SK-N-SH treated with all-trans-retinoic acid at 6 μM for 48 hours (cell line): ENCODE data around the gene TTC31.

ENCODE experiments used
- ARNTL ChIP-seq: fragments of 450-650 bp; formaldehyde crosslinking; IDR thresholded peaks from 2 replicates; pipeline ENCODE4 v1.5.0; 2020; ENCODE audit warnings: low read depth, mild to moderate bottlenecking, moderate library complexity, borderline replicate concordance
- BACH2 ChIP-seq: fragments of 250-450 bp; sonication (Bioruptor Pico); IDR thresholded peaks from 2 replicates; pipeline ENCODE4 v1.9.0; 2021; ENCODE audit warnings: mild to moderate bottlenecking, borderline replicate concordance
- CSDC2 ChIP-seq: fragments of 250-450 bp; sonication (Bioruptor Pico); IDR thresholded peaks from 2 replicates; pipeline ENCODE4 v1.5.0; 2020; ENCODE audit warnings: mild to moderate bottlenecking, moderate library complexity
- CSRNP3 ChIP-seq: fragments of 250-450 bp; sonication (Bioruptor Pico); IDR thresholded peaks from 2 replicates; pipeline ENCODE4 v1.5.1; 2021; ENCODE audit warnings: mild to moderate bottlenecking, moderate library complexity
- GLIS3 ChIP-seq: fragments of 250-450 bp; sonication (Bioruptor Pico); IDR thresholded peaks from 2 replicates; pipeline ENCODE4 v1.5.0; 2020; ENCODE audit warnings: mild to moderate bottlenecking, moderate library complexity
- OSR1 ChIP-seq: fragments of 250-450 bp; sonication (Bioruptor Pico); IDR thresholded peaks from 2 replicates; pipeline ENCODE4 v1.8.0; 2022; ENCODE audit warnings: moderate library complexity, mild to moderate bottlenecking, inconsistent platforms
- PATZ1 ChIP-seq: fragments of 250-450 bp; sonication (Bioruptor Pico); IDR thresholded peaks from 2 replicates; pipeline ENCODE4 v1.8.0; 2020; ENCODE audit warnings: mild to moderate bottlenecking, moderate library complexity, borderline replicate concordance
- PPARA ChIP-seq: fragments of 250-450 bp; sonication (Bioruptor Pico); IDR thresholded peaks from 2 replicates; pipeline ENCODE4 v1.5.0; 2020; ENCODE audit warnings: mild to moderate bottlenecking, borderline replicate concordance
- TCF4 ChIP-seq: fragments of 250-450 bp; sonication (Bioruptor Pico); IDR thresholded peaks from 2 replicates; pipeline ENCODE4 v1.8.0; 2021; ENCODE audit warnings: mild to moderate bottlenecking, moderate library complexity, borderline replicate concordance
- ZFP3 ChIP-seq: fragments of 250-450 bp; sonication (Bioruptor Pico); IDR thresholded peaks from 2 replicates; pipeline ENCODE4 v1.5.0; 2020; ENCODE audit warnings: mild to moderate bottlenecking, moderate library complexity
- ZFP30 ChIP-seq: fragments of 450-650 bp; formaldehyde crosslinking; IDR thresholded peaks from 2 replicates; pipeline ENCODE4 v1.5.0; 2022; ENCODE audit warnings: mild to moderate bottlenecking, moderate library complexity
- ZNF565 ChIP-seq: fragments of 450-650 bp; formaldehyde crosslinking; conservative IDR thresholded peaks from 2 replicates; pipeline ENCODE4 v1.5.0; 2020; ENCODE audit warnings: low read depth, mild to moderate bottlenecking, moderate library complexity
- ZNF70 ChIP-seq: fragments of 450-650 bp; formaldehyde crosslinking; IDR thresholded peaks from 2 replicates; pipeline ENCODE4 v1.5.0; 2020; ENCODE audit warnings: mild to moderate bottlenecking, moderate library complexity
- ZNF8 ChIP-seq: fragments of 450-650 bp; formaldehyde crosslinking; IDR thresholded peaks from 2 replicates; pipeline ENCODE4 v1.5.0; 2020; ENCODE audit warnings: mild to moderate bottlenecking, moderate library complexity

DNA sequence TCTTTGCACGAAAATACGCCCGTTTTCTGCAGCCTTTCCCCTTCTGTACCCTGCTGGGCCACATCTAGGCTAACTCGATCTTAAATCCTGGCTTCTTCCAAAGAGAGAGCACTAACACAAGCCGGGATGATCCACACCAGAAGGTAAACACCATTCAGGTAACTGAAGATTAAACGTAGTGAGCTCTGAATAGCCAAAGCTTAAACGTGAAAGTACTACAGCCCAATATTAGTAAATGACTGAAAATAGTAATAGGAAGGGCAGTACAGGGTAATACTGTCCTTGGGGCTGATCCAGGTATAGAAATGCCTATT is 10.0 kb upstream of the TTC31 start:
- TF ChIP-seq TCF4 (CRISPR knock-in tag) = no peak
- TF ChIP-seq CSRNP3 (CRISPR knock-in tag) = no peak
- TF ChIP-seq BACH2 (CRISPR knock-in tag) = no peak
- TF ChIP-seq PPARA (CRISPR knock-in tag) = no peak
- no peak for TF ChIP-seq ARNTL (CRISPR knock-in tag)
- no peak for TF ChIP-seq ZNF70 (CRISPR knock-in tag)
- no peak for TF ChIP-seq GLIS3 (CRISPR knock-in tag)
- no peak for TF ChIP-seq OSR1 (CRISPR knock-in tag)
- TF ChIP-seq CSDC2 = no peak
- no peak for TF ChIP-seq PATZ1 (CRISPR knock-in tag)
- no peak for TF ChIP-seq ZFP3 (CRISPR knock-in tag)
- TF ChIP-seq ZNF8 (CRISPR knock-in tag) = no peak
- no peak for TF ChIP-seq ZNF565 (CRISPR knock-in tag)
- no peak for TF ChIP-seq ZFP30 (CRISPR knock-in tag)
